Measurements from ENCODE around the gene POLR2J.
A peak's percentile ranks its signal among the peaks of the same experiment; 100 is the strongest.

Gene POLR2J

DNA sequence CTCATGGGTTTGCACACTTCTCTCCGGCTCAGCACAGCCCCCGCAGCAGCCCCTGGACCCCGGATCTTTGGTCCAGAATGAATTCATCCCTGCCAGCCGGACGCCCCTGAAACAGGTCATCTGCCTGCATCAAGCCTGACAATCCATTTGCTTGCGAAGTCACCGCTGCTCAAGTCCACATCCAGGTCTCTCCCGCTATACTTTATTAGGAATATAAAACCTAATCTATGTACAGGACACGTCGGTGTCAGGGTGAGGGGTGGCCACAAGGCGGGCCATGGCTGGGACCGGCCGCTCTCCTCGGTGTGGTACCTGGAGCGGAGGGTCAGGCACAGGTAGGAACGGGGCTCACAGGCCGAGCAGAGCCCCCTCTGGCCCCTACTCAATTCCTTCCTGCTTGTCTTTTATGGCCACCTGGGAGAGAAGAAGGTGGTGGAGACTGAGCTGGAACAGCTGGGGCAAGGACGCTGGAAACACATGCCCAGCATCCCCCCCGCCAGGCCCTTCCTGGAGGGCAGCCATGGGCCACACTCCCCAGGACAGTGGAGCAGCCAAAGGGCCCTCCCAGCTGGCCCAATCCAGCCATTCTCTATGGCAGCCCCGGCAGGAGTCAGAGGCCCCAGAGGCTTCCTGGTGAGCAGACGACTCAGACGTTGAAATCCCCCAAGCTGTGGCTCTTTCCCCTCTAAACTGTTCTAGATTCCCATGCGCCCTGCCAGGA, 5.3 kb downstream of the POLR2J start:
- Histone ChIP-seq H3K4me3 (no peak overlapping the region), H3K27ac (peak overlapping the region in 1 of 2 donors; percentile 32)
- DNase-seq (ENCODE audit: low spot score): no peak
- no peak for TF ChIP-seq CTCF (IDR thresholded peaks at IDR 0.05)

GRCh38 chr7:102472126-102473041, 6.3 kb downstream of the POLR2J start:
- DNase-seq (ENCODE audit: low spot score): no peak
- no peak for TF ChIP-seq CTCF (IDR thresholded peaks at IDR 0.05)
- no peak overlapping the region for H3K27ac ChIP-seq
- no peak overlapping the region for H3K4me3 ChIP-seq

DNA sequence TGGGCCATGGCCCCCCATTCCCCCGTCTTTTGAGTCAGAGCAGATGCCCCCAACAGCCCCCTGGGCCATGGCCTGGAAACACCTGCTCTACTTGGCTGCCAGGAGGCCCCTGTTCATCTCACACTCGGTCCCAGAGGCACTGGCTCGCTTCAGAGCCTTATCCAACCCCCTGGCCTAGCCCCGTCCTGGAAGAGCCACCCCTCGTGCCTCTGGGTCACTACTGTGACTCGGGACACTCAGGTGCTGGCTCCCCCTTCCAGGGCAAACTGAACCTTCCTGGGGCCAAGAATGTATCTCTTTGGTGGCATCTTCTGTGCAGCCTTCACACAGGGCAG, 7.0 kb downstream of the POLR2J start:
- no peak for TF ChIP-seq CTCF (IDR thresholded peaks at IDR 0.05)
- no peak for DNase-seq (ENCODE audit: low spot score)
- Histone ChIP-seq H3K4me3 (no peak overlapping the region), H3K27ac (no peak overlapping the region)

DNA sequence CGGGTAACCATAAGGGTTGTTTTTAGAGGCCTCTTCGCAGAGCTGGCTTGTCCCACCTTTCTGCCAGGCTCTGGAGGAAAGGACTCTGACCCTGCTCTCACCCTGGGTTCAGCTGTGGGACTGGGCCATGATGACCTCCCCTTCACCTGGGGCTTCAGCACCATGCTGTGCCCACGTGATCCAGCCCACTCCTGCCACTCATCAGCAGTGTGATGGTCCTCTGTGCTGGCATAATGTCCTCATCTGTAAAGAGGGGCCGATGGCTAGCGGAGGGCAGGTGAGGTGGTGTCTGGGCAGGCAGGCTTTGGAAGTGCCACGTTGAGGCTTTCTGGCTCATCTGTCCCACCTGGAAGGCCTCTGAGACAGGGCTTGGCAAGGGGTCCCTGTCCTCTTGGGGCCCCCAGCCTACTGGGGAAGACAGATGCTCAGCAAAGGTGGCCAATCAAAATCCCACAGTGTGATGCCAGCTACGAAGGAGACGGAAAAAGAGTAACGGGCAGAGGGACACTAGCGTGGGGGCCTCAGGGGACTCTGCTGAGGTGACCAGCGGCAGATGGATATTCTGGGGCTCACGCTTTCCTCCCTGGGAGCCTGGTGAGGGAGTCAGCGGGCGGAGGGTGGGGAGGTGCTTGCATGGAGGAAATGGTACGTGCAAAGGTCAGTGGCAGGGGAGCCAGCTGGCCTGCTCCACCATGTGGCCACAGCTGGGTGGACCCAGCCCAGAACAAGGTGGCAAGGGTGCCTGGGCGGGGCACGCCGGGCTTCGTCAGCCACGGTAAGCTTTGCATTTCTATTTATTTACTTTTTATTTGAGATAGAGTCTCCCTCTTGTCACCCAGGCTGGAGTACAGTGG, 8.5 kb downstream of the POLR2J start:
- no peak for DNase-seq (ENCODE audit: low spot score)
- Histone ChIP-seq H3K27ac (no peak overlapping the region), H3K4me3 (no peak overlapping the region)
- TF ChIP-seq CTCF (IDR thresholded peaks at IDR 0.05): no peak

- no peak overlapping the region for H3K4me3 ChIP-seq
- no peak overlapping the region for H3K27ac ChIP-seq
- DNase-seq (ENCODE audit: low spot score): no peak
- TF ChIP-seq CTCF (IDR thresholded peaks at IDR 0.05): no peak
Measured at GRCh38 chr7:102469351-102469971, 9.3 kb downstream of the POLR2J start.

DNA sequence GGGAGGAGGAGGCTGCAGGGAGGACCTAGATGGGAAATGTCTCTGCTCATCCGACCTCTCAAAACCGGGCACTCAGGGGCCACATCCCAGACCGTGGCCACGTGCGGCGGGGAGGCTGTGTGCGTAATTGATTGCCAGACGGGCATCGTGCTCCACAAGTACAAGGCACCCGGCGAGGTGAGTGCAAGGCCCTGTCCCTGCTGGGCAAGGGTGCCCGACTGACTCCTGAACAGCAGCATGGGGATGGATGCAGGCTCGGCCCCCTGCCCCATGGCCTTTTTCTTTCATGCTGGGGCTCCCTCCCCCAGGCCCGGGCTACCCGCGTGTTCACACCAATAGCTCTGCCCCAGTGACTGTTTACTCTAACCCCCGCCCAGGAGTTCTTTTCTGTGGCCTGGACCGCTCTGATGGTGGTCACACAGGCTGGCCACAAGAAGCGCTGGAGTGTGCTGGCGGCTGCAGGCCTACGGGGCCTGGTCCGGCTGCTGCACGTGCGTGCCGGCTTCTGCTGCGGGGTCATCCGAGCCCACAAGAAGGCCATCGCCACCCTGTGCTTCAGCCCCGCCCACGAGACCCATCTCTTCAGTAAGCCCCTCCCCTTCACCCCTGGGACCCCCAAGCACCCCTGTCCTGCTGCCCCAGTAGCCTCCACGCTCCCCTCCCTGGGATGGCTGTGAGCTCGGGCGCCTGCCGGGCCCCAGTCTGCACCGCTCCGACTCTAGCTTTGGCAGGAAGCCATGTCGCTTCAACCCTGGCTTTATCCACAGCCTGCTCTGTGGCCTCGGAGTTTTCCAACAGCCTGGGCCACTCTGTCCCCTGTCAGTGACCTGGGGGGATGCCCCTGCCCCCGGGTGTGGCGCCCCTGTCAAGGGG, 10.0 kb downstream of the POLR2J start:
- no peak overlapping the region for H3K27ac ChIP-seq
- DNase-seq (ENCODE audit: low spot score): no peak
- TF ChIP-seq CTCF (IDR thresholded peaks at IDR 0.05): no peak
- H3K4me3 ChIP-seq: no peak overlapping the region

Measured in coronary artery (tissue), 2 donors.